DOHH2 (cell line): ENCODE data around the gene RYR2.

Experiments used
- CTCF ChIP-seq: fragments of 200-600 bp; sonication (generic); IDR thresholded peaks from one replicate; pipeline ENCODE4 v1.5.1; 2014; ENCODE audit warnings: antibody characterized with exemption, mild to moderate bottlenecking, low read depth, low read length; ENCODE audit not compliant: poor library complexity, severe bottlenecking
- EZH2phosphoT487 ChIP-seq: fragments of 200-600 bp; sonication (generic); IDR thresholded peaks from 2 replicates; pipeline ENCODE4 v1.6.1; 2017; ENCODE audit warnings: borderline replicate concordance, mild to moderate bottlenecking, antibody characterized with exemption, low read length, moderate library complexity, mixed read lengths

DNA sequence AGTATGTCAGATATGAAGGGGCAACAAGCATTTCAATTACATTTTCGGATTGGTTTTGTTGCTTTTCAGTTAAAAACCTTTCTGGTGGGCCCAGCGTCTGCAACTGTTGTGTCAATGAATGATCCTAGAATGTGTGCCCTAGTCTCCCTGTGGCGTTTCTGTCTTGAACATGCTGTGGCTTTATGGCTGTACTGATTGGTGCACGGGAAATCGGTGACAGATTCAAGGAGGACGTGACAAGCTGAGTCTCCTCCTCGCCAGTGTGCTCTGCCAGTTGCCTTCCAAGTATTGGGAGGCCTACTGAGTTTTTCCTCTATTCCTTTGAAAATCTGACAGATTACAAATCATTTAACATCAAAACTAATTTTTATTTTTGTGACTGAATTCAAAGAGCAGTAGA is 721.2 kb downstream of the RYR2 start:
- no peak for TF ChIP-seq EZH2phosphoT487
- TF ChIP-seq CTCF: no peak
